GM18870 (cell line): ENCODE data around the gene MAT2B.
"Not testable (repeated sequence)": the region's sequence is repeated elsewhere in the genome, so short reads cannot be mapped to it uniquely, and the experiment has no call there.

ENCODE experiments used
- ATAC-seq: cut with Tn5 transposase; IDR thresholded peaks from one replicate; pipeline ENCODE4 v1.9.1; 2021; ENCODE audit warnings: moderate library complexity; ENCODE audit not compliant: unreplicated experiment

The MAT2B gene

GRCh38 chr5:163503106-163504078 is 2.0 kb upstream of the MAT2B start:
- ATAC-seq = no peak

DNA sequence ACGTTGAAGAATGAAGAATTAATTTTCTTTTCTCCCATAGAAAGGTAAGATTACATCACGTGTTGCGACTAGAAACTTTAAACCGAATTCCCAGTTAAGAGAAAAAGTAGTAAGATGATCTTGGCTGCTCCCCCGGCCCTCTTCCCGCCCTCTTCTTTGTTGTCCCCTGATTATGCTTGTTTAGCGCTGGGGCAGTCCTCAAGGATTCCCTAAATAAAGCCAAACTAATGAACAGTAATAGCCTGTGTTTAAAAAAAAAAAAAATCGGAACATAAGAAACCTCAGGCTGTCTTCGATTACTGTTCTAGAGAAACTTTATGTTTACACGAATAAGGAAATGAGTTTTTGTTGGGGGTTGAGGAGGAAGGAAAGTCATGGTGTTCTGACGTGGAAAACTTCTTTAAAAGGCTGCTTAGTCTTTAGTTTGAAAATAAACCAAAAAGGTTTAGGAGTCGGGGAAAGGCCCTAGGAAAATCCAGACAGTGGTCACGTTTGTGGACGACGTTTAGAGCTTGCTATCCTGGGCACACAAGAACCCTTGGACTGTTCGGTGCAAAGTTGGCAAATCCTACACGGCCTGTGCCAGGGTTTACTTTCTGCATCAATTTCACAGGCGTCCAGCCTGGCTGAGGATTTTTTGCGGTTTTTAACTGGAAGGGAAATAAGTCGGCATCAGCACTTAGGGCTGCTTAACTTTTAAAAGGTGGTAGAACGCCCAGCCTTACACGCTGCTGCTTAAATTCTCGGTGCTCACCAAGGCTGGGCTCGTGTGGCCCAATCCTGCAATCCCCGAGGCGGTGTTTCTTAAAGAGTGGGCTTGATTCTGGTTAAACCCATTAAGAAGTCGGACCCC is 1.1 kb upstream of the MAT2B start:
- ATAC-seq = no peak

DNA sequence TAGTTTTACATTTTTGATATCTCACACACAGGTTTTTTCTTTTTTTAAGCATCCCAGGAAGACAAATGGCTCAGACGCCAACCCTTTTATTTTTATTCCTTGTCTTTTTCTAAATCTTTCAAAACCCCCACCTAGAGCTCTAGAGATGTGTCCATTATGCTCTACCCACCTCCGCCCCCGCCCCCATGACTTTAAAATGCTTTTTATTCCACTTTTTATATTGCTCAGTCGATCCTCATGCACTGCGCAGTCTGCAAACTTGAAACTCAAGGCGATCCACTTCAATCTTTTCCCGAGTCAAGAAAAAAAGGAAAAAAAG is 411 bp upstream of the MAT2B start:
- ATAC-seq = no peak

- ATAC-seq = peak; percentile 21
Measured at GRCh38 chr5:163506095-163506457, 657 bp downstream of the MAT2B start.

GRCh38 chr5:163506726-163507125 is 1.3 kb downstream of the MAT2B start:
- ATAC-seq = no peak

DNA sequence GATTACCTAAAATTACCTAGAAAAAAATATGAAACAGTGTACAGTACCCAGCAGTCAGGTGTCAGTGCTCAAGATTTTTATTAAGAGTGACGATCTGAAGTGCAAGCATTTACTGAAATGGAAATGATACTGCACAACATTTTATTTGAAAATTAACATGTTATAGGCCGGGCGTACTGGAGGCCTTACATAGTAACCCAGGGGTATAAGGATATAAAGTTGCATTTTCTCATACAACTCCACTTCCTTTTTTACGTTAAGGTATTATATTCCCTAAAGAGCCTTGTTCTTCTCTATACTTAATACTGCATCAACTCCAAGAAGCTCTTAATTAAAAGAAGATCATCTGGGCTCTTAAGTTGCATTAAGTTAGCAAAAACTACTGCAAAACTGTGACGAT is 3.3 kb downstream of the MAT2B start:
- ATAC-seq = no peak

- ATAC-seq = no peak
Measured at GRCh38 chr5:163509291-163509951, 4.0 kb downstream of the MAT2B start.

- ATAC-seq = no peak
Measured at GRCh38 chr5:163512526-163512925, 7.1 kb downstream of the MAT2B start.

DNA sequence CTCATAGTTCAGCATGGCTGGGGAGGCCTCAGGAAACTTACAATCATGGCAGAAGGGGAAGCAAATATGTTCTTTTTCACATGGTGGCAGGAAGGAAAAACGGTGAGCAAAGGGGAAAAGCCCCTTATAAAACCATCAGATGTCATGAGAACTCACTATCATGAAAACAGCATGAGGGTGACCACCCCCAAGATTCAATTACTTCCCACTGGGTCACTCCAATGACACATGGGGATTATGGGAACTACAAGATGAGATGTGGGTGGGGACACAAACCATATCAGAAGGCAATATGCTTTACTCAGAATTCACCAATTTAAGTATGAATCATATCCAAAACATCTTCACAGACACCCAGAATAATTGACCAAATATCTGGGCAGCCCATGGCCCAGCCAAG is 19.7 kb downstream of the MAT2B start:
- ATAC-seq = no peak

DNA sequence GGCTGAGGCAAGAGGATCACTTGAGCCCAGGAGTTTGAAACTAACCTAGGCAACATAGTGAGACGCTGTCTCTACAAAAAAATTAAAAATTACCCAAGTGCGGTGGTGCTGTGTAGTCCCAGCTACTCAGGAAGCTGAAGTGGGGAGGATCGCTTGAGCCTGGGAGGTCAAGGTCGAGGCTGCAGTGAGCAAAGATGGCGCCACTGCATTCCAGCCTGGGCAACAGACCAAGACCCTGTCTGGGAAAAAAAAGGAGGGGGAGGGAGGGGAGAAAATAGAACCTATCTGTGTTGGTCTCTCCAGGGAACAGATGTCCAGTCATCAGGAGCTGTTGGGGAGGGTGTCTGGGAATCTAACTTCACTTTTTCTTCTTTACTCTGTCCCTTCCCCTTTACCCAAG is 24.3 kb downstream of the MAT2B start:
- no peak for ATAC-seq

GRCh38 chr5:163531272-163531671 is 25.9 kb downstream of the MAT2B start:
- no peak for ATAC-seq

DNA sequence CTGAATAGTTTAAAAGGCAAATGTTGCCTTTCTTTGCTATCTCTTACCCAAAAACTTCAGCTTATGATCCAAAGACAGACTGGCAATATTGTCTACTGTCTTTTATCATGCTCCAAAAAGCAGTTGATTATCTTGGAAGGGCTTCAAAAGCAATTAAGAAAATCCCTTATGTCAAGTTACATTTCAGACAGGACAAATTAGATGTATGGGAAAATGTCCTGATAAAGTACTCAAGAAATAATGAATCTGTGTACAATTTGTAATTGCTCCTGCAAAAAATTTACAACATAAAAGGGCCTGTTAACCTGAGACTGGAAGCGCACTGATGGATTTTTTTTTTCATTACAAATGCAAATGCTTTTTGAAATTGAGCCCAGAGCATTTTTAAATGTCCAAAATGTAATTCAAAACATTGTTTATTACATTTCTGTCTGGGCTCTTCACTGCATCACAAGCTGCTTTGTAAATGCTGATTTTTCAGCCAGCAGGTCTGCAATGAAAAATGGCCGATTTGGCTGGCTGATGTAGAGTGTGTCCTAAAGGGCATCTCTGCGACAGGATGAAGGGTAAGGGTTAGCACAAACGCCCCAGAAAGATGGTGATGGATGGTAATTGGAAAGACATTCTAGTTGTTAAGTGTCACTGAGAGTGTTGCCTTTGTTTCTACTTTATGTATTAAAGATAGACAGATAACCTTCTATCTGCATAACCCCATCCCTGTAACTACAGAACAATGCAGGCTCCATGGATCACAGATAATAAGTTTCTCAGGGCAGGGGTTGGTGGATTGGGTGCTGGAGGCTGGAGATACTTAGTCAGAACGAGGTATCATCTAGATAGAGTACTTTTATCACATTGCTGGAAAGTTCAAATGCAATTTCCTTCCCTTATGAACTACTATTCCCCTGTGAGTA is 27.0 kb downstream of the MAT2B start:
- ATAC-seq = no peak

DNA sequence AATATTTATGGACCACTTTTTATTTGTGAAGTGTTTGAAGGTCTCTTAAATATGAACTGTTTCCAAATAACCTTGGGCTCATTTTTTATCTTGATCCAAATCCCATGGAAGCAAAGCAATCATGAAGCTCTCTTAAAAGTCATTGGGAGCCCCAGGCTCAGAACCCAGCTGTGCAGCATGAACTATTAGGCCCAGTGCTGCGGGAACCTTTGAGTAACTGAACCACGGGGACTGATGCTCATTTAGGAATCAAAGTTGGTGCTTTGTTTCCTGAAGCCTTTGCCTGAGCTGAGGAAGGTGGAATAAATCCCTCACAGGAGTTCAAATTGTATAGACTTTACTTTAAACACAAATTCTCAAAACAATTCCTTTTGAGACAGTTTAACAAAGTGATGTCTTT is 27.8 kb downstream of the MAT2B start:
- ATAC-seq = no peak

- no peak for ATAC-seq
Measured at GRCh38 chr5:163534492-163535094, 29.2 kb downstream of the MAT2B start.

- ATAC-seq = no peak
Measured at GRCh38 chr5:163535290-163535689, 29.9 kb downstream of the MAT2B start.

DNA sequence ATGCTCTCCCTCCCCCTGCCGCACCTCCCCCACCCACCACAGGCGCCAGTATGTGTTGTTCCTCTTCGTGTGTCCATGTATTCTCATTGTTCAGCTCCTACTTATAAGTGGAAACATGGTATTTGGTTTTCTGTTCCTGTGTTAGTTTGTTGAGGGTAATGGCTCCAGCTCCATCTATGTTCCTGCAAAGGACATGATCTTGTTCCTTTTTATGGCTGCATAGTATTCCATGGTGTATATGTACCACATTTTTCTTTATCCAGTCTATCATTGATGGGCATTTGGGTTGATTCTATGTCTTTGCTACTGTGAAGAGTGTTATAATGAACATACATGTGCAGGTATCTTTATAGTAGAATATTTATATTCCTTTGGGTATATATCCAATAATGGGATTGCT is 31.0 kb downstream of the MAT2B start:
- ATAC-seq = not testable (repeated sequence)

DNA sequence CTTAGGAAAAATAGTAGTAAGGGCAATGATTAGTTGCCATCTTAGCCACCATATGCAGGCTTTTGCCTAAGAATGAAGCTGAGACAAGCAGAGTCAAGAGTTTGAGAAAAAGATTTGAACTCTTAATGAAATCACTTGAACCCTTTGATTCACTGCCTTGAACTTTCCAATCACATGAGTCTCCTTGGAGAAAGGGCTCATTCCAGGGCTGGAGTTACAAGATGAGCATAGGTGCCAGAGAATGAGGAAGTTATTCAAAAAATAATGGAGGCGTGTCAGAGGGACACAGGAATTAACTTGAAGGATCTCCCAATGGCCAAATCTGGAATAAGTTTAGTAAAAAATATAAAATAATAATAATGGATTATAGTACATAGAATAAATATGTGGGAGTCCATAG is 35.3 kb downstream of the MAT2B start:
- no peak for ATAC-seq

DNA sequence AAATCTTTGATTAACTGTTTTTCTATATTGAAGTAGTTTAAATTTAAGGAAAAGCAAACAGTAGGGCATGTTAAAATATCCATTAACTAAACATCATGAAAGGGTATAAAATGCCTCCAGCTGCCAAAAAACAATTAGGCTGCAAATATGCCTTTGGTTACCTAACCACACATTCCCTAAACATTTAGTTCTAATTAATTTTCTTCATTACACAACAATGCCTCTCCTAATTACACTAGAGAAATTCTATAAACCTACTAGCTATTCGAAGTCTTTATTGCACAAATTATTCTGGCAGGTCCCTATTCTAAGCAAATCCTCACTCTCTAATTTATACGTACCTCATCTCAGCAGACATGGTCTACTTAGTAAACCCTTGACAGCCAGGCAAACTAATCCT is 37.4 kb downstream of the MAT2B start:
- no peak for ATAC-seq

DNA sequence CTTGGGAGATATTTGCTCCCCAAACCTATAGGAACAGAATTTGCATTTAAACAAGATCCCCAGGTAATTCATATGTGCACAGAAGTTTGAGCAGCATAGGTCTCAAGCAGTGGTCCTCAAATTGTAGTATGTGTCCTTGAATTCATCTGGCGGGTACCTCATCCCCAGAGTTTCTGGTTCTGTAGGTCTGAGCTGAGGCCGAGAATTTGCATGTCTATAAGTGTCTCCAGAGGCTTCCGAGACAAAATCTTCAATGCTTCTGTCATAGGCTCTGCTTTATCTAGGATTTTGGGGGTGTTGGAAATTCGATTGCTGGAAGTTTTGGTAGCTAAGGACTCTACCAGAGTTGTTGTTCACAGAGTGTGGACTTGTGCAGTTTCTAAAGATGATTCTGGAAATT is 38.6 kb downstream of the MAT2B start:
- ATAC-seq = no peak

GRCh38 chr5:163544836-163545235 is 39.4 kb downstream of the MAT2B start:
- ATAC-seq = no peak
